Smooth muscle cell (in vitro differentiated cells): ENCODE measurements around the gene PGBD1. TPM values are rescaled to one million over a fixed set of nuclear protein-coding genes. Genes with fewer than 3 reads are reported as not detected.
A peak's percentile ranks its signal among the peaks of the same experiment; 100 is the strongest.

ENCODE experiments used
- DNase-seq: peaks from one replicate; lab custom pipeline; 2025; ENCODE audit not compliant: unreplicated experiment; lab: John Stamatoyannopoulos, UW
- H2AFZ ChIP-seq: fragments of 200-600 bp; sonication (generic); 2 replicates; pipeline ENCODE4 v1.6.0; 2016; ENCODE audit warnings: antibody characterized with exemption, low read depth, mild to moderate bottlenecking
- H3F3A ChIP-seq: fragments of 200-600 bp; sonication (generic); 2 replicates; pipeline ENCODE4 v1.6.0; 2017; ENCODE audit warnings: antibody characterized with exemption, low read depth
- H3K27ac ChIP-seq: fragments of 200-600 bp; sonication (generic); 2 replicates; pipeline ENCODE4 v1.5.1; 2016; ENCODE audit warnings: low read depth, mild to moderate bottlenecking
- H3K27me3 ChIP-seq: fragments of 200-600 bp; sonication (generic); 2 replicates; pipeline ENCODE4 v1.6.1; 2016; ENCODE audit warnings: low read depth, mild to moderate bottlenecking
- H3K36me3 ChIP-seq: fragments of 200-600 bp; sonication (generic); 2 replicates; pipeline ENCODE4 v1.5.1; 2016; ENCODE audit warnings: low read depth
- H3K4me1 ChIP-seq: fragments of 200-600 bp; sonication (generic); 2 replicates; pipeline ENCODE4 v1.5.1; 2016; ENCODE audit warnings: low read depth
- H3K4me2 ChIP-seq: fragments of 200-600 bp; sonication (generic); 2 replicates; pipeline ENCODE4 v1.6.0; 2016; ENCODE audit warnings: mild to moderate bottlenecking
- H3K4me3 ChIP-seq: fragments of 200-600 bp; sonication (generic); 2 replicates; pipeline ENCODE4 v1.5.1; 2016; ENCODE audit warnings: mild to moderate bottlenecking
- H3K79me2 ChIP-seq: fragments of 200-600 bp; sonication (generic); 2 replicates; pipeline ENCODE4 v1.6.0; 2016; ENCODE audit warnings: low read depth, mild to moderate bottlenecking
- H3K9ac ChIP-seq: fragments of 200-600 bp; sonication (generic); 2 replicates; pipeline ENCODE4 v1.6.0; 2016; ENCODE audit warnings: low read depth
- H3K9me3 ChIP-seq: fragments of 200-600 bp; sonication (generic); replicated peaks from 2 replicates; pipeline ENCODE4 v1.5.1; 2016; ENCODE audit warnings: low read depth
- H4K20me1 ChIP-seq: fragments of 200-600 bp; sonication (generic); 2 replicates; pipeline ENCODE4 v1.6.0; 2016; ENCODE audit warnings: low read depth
- CTCF ChIP-seq: fragments of 200-600 bp; sonication (generic); IDR thresholded peaks from 2 replicates; pipeline ENCODE4 v1.5.1; 2017; ENCODE audit warnings: borderline replicate concordance, mild to moderate bottlenecking, antibody characterized with exemption; ENCODE audit not compliant: insufficient read depth, poor library complexity, severe bottlenecking
- WGBS: methylation state at CpG from one replicate; pipeline ENCODE4 v1.1.7; 2016; ENCODE audit warnings: low lambda C conversion rate; 5-methylcytosine and 5-hydroxymethylcytosine counted together
- polyA plus RNA-seq: library from polyadenylated mRNA; unstranded; fragments of >200 nt; fragmentation: Nextera tagmentation; extraction: Ambion mirVana; gene quantifications from 2 replicates; pipeline ENCODE4 v1.2.1, GENCODE V29; 2016
- total RNA-seq: library from RNA; depleted of rRNA; stranded (reverse); fragments of >200 nt; gene quantifications from 2 replicates; pipeline ENCODE4 v1.2.3, GENCODE V29; 2014

The PGBD1 gene
- total and polyA plus RNA-seq, 2 experiments from 2014 or later = 9.7 to 15.1 TPM

- H3K4me1 ChIP-seq = peaks cover 16% of the 10 kb centered on the region
Measured at GRCh38 chr6:28252009-28252975, 29.1 kb upstream of the PGBD1 start, which contains the start of gene ZKSCAN4. TSS of gene ZKSCAN4 (minus strand) at chr6:28252269. CDS start at chr6:28251980, 289 bp downstream.

GRCh38 chr6:28254121-28254519, 27.3 kb upstream of the PGBD1 start:
- DNase-seq = no peak
- 90% methylated on average over 1 of the region's 1 CpG for WGBS
- H3K4me3 ChIP-seq = no peak overlapping the region
- no peaks in the 10 kb centered on the region for H4K20me1 ChIP-seq
- no peaks in the 10 kb centered on the region for H3K9me3 ChIP-seq
- no peaks in the 10 kb centered on the region for H3F3A ChIP-seq
- no peak overlapping the region for H3K4me2 ChIP-seq
- no peak for TF ChIP-seq CTCF
- H3K79me2 ChIP-seq = peaks cover 12% of the 10 kb centered on the region
- no peak overlapping the region for H2AFZ ChIP-seq
- no peaks in the 10 kb centered on the region for H3K27me3 ChIP-seq
- no peak overlapping the region for H3K27ac ChIP-seq
- peaks cover 16% of the 10 kb centered on the region for H3K4me1 ChIP-seq
- H3K36me3 ChIP-seq = no peaks in the 10 kb centered on the region
- H3K9ac ChIP-seq = no peak overlapping the region

More at GRCh38 chr6:28252009-28252975, 29.1 kb upstream of the PGBD1 start, which contains the start of gene ZKSCAN4:
- peak within 1 kb of the TSS; percentile 99 for H2AFZ ChIP-seq
- H3K4me3 ChIP-seq = peak within 1 kb of the TSS; percentile 98
- H3K9ac ChIP-seq = peak within 1 kb of the TSS; percentile 78
- WGBS = 11% methylated on average over 14 of the region's 14 CpGs
- H3K27me3 ChIP-seq = no peaks in the 10 kb centered on the region
- no peaks in the 10 kb centered on the region for H3K9me3 ChIP-seq
- DNase-seq = peak; percentile 7
- peaks cover 12% of the 10 kb centered on the region for H3K79me2 ChIP-seq
- no peaks in the 10 kb centered on the region for H4K20me1 ChIP-seq
- peak within 1 kb of the TSS; percentile 23 for H3K27ac ChIP-seq
- peak within 1 kb of the TSS; percentile 98 for H3K4me2 ChIP-seq
- no peak for TF ChIP-seq CTCF
- H3K36me3 ChIP-seq = no peaks in the 10 kb centered on the region
- H3F3A ChIP-seq = no peaks in the 10 kb centered on the region

GRCh38 chr6:28257042-28257441, 24.3 kb upstream of the PGBD1 start:
- no peak overlapping the region for H3K27ac ChIP-seq
- H3K4me1 ChIP-seq = peaks cover 7% of the 10 kb centered on the region
- H3K36me3 ChIP-seq = no peaks in the 10 kb centered on the region
- no peak for TF ChIP-seq CTCF
- DNase-seq = no peak
- 0% methylated on average over 1 of the region's 1 CpG for WGBS
- no peaks in the 10 kb centered on the region for H4K20me1 ChIP-seq
- no peaks in the 10 kb centered on the region for H3K9me3 ChIP-seq
- H3F3A ChIP-seq = no peaks in the 10 kb centered on the region
- H3K9ac ChIP-seq = no peak overlapping the region
- no peak overlapping the region for H2AFZ ChIP-seq
- no peak overlapping the region for H3K4me3 ChIP-seq
- H3K4me2 ChIP-seq = no peak overlapping the region
- H3K27me3 ChIP-seq = no peaks in the 10 kb centered on the region
- H3K79me2 ChIP-seq = no peaks in the 10 kb centered on the region
